Urinary bladder (tissue), 4 donors: ENCODE data around the gene ADAM15. TPM values are rescaled to one million over a fixed set of nuclear protein-coding genes. Genes with fewer than 3 reads are reported as not detected.

Experiments
- DNase-seq: peaks from one replicate; pipeline ENCODE4 v3.0.0-alpha.2; 2015; ENCODE audit errors: extremely low spot score
- H3K27ac ChIP-seq: one replicate; pipeline ENCODE4 v1.5.1; 2013; ENCODE audit warnings: low read depth, mild to moderate bottlenecking, moderate library complexity
- H3K36me3 ChIP-seq: one replicate; pipeline ENCODE4 v1.6.1; 2013; ENCODE audit warnings: mild to moderate bottlenecking, moderate library complexity; ENCODE audit not compliant: insufficient read depth
- H3K4me1 ChIP-seq: one replicate; pipeline ENCODE4 v1.6.1; 2013; ENCODE audit warnings: mild to moderate bottlenecking, moderate library complexity; ENCODE audit not compliant: insufficient read depth
- H3K4me3 ChIP-seq: one replicate; pipeline ENCODE4 v1.5.1; 2013; ENCODE audit warnings: low read depth, low read length
- WGBS: extraction: QIAGEN DNeasy Blood & Tissue Kit; methylation state at CpG from one replicate; pipeline ENCODE4 v1.1.7; 2013; 5-methylcytosine and 5-hydroxymethylcytosine counted together
- polyA plus RNA-seq: library from polyadenylated mRNA; stranded (reverse); fragments of 200-250 nt; gene quantifications from one replicate; pipeline ENCODE4 v1.2.3, GENCODE V29; 2013
- total RNA-seq: library from RNA; depleted of rRNA; stranded (reverse); fragments of >200 nt; gene quantifications from one replicate; pipeline ENCODE4 v1.2.3, GENCODE V29; 2014
- donor health status: healthy with polysubstance abuse.
- donor health status: healthy.

ADAM15 gene
- total and polyA plus RNA-seq, 2 donors, result 38.3 to 118 TPM

DNA sequence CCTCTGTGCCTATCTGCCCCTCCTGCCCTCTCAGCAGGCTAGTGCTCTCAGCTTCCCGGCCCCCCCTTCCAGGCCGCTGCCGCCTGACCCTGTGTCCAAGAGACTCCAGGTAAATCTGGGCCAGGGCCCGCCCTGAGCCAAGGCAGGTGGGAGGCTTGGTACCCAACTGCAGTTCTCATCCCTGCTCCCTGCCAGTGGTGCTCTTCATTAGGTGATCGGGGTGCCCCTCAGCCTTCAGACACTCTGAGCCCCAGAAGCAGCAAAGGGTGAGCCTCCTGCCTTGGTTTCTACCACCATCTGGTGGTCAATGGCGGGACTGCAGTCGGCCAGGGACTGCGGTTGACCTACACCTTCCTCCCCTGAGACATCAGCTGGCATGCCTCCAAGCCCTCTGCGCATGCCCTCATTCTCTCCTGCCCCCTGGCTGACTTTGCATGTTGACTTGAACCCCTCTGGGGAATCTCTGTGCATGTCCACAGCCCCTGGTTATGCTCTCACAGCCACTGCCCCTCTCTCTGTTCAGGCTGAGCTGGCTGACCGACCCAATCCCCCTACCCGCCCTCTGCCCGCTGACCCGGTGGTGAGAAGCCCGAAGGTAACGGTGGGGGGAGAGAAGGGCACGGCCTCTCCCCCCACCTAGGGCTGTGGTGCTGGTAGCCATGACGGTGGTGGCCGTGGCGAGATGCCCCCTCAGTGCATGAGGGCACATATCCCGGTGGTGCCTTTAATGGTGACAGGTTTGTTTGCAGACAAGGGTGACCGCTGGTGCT, 10.4 kb downstream of the ADAM15 start:
- Histone ChIP-seq H3K4me1 (no peaks in the 10 kb centered on the region), H3K4me3 (no peak overlapping the region), H3K36me3 (no peaks in the 10 kb centered on the region), H3K27ac (no peak overlapping the region)
- DNase-seq, result no peak
- 23% methylated on average over 21 of the region's 21 CpGs for WGBS

DNA sequence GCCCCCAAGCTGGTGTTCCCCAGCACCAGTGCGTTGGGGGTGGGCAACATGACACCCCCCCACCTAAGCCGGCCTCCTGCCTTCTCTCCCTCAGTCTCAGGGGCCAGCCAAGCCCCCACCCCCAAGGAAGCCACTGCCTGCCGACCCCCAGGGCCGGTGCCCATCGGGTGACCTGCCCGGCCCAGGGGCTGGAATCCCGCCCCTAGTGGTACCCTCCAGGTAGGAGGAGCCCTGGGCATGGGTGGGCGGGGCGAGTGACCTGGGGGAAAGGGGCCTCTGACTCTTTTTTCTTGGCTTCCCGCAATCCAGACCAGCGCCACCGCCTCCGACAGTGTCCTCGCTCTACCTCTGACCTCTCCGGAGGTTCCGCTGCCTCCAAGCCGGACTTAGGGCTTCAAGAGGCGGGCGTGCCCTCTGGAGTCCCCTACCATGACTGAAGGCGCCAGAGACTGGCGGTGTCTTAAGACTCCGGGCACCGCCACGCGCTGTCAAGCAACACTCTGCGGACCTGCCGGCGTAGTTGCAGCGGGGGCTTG, 11.1 kb downstream of the ADAM15 start:
- 23% methylated on average over 29 of the region's 29 CpGs for WGBS
- Histone ChIP-seq H3K36me3 (no peaks in the 10 kb centered on the region), H3K4me3 (no peak overlapping the region), H3K27ac (no peak overlapping the region), H3K4me1 (no peaks in the 10 kb centered on the region)
- DNase-seq, result no peak

DNA sequence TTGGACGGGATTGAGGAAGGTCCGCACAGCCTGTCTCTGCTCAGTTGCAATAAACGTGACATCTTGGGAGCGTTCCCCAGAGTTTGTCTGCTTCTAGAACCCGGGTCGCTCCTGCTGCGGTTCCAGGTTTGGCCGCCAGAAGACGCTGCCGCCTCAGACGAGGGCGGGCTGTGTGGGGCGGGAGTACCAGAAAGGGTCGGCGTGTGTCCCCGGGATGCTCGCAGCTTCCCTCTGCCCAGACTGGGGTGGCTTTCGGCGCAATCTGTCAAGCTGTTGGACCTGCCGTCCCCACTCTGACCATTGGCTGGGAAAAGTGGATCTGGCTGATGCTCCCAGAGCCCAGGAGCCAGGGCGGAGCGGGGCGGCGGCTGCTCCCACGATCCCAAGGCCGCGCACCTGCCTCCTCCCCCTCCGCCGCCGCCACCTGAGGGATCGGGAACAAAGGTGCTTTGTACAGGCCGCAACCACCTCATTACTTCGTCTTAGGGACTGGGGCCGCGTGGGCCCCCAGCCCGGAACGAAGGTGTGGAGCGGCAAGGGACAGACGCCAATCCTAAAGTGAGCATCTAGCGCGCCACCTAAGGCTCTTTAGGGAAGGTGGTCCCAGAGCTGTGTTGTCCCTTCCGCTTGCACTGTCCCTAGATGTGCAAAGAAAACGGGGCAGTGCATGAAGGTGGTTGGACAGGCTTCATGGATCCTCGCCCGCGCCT, 11.7 kb downstream of the ADAM15 start:
- WGBS, result 9% methylated on average over 46 of the region's 46 CpGs
- Histone ChIP-seq H3K4me3 (peak overlapping the region; percentile 64), H3K27ac (no peak overlapping the region), H3K36me3 (no peaks in the 10 kb centered on the region), H3K4me1 (no peaks in the 10 kb centered on the region)
- DNase-seq, result no peak

DNA sequence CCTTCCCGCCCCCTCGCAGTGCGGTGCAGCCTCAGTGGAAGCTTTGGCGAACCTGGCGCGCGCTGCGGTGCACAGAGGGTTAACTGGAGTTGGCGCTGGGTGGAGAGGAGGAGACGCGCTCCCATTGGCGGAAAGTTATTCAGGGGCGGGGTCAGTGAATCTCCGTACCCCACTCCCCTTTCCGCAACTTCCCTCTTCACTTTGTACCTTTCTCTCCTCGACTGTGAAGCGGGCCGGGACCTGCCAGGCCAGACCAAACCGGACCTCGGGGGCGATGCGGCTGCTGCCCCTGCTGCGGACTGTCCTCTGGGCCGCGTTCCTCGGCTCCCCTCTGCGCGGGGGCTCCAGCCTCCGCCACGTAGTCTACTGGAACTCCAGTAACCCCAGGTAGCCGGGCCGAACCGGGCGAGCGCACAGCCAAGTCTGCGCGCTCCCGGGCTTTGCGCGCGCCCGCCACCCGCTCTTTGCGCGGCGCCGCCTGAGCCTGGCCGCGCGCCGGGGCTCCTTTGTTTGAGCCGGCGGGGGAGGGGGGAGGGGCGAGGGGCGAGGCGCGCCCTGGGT, 12.5 kb downstream of the ADAM15 start, which contains the start of gene EFNA4:
EFNA4 (plus strand) TSS at position 191 of the 561 bp plus-strand sequence; CDS start at position 275, 84 bp downstream.
- Histone ChIP-seq H3K36me3 (no peaks in the 10 kb centered on the region), H3K4me3 (peak within 1 kb of the TSS; percentile 64), H3K4me1 (no peaks in the 10 kb centered on the region), H3K27ac (peak within 1 kb of the TSS; percentile 43)
- DNase-seq, result peak; percentile 78
- WGBS, result under 1% methylated on average over 56 of the region's 57 CpGs

DNA sequence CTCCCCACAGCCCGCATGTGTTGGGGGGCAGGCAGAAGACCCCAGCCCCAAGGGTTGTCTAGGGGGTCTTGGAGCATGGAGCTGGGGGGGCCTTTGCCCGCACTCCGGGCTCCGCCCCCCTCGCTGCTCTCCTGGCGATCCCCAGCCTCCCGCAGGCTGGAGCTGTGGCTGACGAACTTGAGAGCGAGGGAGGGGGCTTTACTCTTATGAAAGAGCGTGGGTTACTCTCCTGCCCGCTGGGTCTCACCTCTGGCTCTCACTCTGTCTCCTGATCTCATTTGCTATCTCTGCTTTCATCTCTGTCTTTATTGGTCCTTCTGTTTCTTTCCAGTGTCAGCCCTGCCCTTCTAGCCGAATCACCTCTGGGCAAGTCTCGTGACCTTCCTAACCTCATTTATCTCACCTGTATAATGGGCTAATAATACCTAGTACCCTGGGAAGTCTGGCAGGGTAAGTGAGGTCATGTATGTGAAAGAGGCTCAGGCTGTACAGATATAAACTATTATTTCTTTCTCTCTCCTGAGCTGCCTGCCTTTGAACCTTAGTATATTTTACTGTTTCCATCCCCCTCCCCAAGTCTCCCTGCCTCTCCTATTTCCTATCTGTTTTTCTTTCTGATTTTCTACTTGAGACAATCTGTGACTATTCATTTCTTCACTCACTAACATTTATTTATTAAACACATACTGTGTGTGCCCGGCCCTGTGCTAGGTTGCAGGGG, 13.2 kb downstream of the ADAM15 start:
- 12% methylated on average over 14 of the region's 14 CpGs for WGBS
- DNase-seq, result no peak
- H3K27ac ChIP-seq, result no peak overlapping the region

DNA sequence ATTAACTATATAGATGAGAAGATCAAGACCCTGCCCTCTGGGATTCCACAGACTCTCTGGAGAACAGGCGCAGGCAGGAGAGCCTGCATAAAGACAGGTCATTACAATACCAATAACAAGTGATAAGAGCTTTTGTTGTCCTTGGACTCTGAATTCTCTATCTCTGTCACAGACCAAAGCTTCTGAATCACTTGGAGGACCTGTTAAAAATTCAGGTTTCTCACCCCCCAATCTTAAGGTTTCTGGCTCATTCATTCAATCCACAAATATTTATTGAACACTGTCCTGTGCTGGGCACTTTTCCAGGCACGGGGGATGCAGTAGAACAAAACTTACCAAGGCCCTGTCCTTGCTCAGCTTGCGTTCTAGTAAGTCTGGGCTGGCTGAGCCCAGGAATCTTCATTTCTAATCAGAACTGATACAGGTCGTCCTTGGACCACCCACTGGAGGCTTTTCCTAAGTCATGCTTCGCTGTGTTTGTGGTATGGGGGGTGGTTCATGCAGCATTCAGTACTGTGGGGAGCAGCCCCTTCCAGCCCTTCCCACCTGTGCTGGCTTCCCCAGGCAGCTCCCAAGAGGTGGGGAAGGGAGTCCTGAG, 13.8 kb downstream of the ADAM15 start:
- H3K4me1 ChIP-seq, result no peaks in the 10 kb centered on the region
- DNase-seq, result no peak
- no peak overlapping the region for H3K27ac ChIP-seq
- H3K4me3 ChIP-seq, result no peak overlapping the region
- WGBS, result 80% methylated on average over 5 of the region's 5 CpGs
- H3K36me3 ChIP-seq, result no peaks in the 10 kb centered on the region

More for the DNA sequence above, 13.2 kb downstream of the ADAM15 start:
- H3K4me1 ChIP-seq, result no peaks in the 10 kb centered on the region
- no peaks in the 10 kb centered on the region for H3K36me3 ChIP-seq
- H3K4me3 ChIP-seq, result peak overlapping the region; percentile 64

DNA sequence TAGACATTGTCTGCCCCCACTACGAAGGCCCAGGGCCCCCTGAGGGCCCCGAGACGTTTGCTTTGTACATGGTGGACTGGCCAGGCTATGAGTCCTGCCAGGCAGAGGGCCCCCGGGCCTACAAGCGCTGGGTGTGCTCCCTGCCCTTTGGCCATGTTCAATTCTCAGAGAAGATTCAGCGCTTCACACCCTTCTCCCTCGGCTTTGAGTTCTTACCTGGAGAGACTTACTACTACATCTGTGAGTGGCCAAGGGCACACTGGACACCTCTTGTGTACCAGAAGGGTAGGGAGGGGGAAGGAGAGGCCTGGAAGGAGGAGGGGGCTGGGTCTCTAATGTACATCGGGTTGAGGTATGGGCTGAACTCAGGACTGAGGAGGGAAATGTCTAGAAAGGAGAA, 15.7 kb downstream of the ADAM15 start:
- Histone ChIP-seq H3K4me1 (peaks cover 3% of the 10 kb centered on the region), H3K27ac (no peak overlapping the region), H3K4me3 (no peak overlapping the region), H3K36me3 (no peaks in the 10 kb centered on the region)
- WGBS, result 85% methylated on average over 8 of the region's 8 CpGs
- DNase-seq, result no peak

DNA sequence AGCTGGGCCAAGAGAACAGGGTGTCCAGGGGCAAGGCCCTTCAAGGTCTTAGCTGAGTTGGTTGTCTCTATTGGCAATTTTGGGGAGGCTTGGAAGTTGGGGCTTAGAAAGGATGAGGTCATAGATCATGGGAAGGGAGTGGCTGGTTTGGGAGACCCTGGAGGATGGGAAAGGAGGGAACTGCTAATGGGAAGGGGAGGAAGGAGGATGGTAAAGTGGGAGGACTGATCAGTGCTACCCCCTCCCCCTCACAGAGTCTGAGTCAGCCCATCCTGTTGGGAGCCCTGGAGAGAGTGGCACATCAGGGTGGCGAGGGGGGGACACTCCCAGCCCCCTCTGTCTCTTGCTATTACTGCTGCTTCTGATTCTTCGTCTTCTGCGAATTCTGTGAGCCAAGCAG, 17.5 kb downstream of the ADAM15 start:
- WGBS, result 90% methylated on average over 3 of the region's 3 CpGs
- peaks cover 3% of the 10 kb centered on the region for H3K4me1 ChIP-seq
- no peak overlapping the region for H3K4me3 ChIP-seq
- no peak overlapping the region for H3K27ac ChIP-seq
- H3K36me3 ChIP-seq, result no peaks in the 10 kb centered on the region
- DNase-seq, result no peak

DNA sequence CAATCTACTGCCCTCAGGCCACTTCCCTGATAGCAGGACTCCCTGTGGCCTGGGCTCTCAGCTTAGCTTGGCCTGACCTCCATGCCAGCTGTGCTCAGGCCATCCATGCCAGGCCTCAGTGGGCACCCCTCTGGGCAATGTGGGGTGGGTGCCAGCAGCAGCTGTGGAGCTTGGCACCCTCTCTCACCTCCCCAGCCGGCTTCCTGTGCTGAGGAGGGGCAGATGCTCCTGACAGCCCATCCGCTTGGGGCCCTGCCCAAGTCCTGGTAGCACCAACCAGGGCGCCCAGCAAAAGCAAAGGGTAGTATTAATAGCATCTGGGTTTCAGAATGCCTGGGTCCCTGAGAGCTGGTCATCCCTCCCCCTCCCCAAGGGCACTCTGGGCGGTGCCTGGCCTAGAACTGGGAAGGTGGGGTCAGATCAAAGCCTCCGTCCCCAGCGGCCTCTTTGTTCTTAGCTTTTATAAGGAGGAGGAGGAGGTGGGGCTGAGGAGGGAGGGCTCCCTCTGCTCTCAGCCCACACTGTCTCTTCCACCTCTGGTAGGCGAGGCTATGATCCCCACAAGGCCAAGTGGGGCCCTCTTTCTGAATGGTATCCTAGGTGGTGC, 18.5 kb downstream of the ADAM15 start:
- WGBS, result 73% methylated on average over 7 of the region's 7 CpGs
- Histone ChIP-seq H3K4me1 (peaks cover 3% of the 10 kb centered on the region), H3K36me3 (no peaks in the 10 kb centered on the region), H3K27ac (no peak overlapping the region), H3K4me3 (no peak overlapping the region)
- DNase-seq, result no peak

DNA sequence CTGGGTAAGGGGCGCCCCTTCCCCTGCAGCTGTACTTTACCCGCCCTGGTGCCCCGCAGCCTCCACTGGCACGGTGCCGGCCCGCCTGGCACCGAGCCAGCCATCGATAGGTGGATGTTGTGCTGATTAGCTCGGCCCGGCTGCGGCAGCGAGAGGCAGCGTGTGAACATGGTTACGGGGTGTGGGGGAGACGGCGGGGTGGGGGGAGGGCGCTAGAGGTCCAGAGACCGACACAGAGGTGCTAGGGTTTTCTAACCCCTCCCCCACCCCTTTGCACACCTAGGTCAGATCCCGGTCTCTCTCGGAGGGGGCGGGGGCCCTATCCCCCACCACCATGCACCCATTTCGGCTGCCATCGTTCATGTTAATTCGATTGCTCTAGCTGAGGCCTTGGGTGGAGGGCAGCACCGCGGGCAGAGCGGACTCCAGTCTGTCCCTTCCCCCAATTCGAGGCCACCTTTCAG, 19.1 kb downstream of the ADAM15 start:
- Histone ChIP-seq H3K4me1 (peaks cover 3% of the 10 kb centered on the region), H3K36me3 (no peaks in the 10 kb centered on the region), H3K27ac (no peak overlapping the region), H3K4me3 (no peak overlapping the region)
- 33% methylated on average over 28 of the region's 28 CpGs for WGBS
- no peak for DNase-seq

DNA sequence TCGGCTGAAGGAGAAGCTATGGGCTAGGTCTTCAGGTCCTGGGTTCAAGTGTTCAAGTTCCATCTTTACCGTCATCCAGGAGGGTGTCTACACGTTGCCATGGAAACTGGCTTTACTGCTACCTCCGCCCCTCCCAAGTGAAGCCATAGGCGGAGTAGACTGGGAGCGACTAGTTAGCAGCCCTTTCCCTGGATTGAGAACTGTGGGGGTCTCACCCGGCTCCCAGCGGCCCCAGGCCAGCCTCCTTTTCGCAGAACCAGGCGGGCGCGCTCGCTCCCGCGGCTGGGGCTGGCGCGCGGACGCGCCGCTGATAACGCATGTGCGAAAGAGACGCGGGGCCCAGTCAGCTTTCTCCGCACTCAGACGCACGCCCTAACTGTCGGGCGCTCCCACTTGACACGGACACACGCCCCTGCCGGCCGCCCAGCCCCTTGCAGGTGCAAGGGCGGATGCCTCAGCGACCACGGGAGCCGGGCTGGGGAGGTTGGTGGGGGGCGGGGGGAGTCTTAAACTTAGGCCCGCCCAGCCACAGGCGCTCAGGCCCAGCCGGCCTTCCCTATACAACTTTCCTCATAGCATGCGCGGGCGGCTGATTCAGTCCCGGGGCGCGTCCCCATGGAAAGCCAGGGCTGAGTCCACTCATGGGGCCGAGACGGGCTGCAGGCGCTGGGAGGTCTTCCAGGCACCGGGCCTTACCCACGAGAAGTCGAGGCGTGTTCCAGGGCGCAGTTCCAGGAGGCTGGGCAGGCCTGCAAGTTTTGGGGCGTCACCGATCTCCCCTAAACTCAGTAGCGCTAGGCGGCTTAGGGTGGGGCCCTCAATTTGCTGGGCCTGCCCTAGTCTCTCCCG, 19.8 kb downstream of the ADAM15 start:
- no peak overlapping the region for H3K27ac ChIP-seq
- H3K36me3 ChIP-seq, result no peaks in the 10 kb centered on the region
- peaks cover 3% of the 10 kb centered on the region for H3K4me1 ChIP-seq
- DNase-seq, result no peak
- WGBS, result 2% methylated on average over 61 of the region's 61 CpGs
- H3K4me3 ChIP-seq, result peak overlapping the region; percentile 41

DNA sequence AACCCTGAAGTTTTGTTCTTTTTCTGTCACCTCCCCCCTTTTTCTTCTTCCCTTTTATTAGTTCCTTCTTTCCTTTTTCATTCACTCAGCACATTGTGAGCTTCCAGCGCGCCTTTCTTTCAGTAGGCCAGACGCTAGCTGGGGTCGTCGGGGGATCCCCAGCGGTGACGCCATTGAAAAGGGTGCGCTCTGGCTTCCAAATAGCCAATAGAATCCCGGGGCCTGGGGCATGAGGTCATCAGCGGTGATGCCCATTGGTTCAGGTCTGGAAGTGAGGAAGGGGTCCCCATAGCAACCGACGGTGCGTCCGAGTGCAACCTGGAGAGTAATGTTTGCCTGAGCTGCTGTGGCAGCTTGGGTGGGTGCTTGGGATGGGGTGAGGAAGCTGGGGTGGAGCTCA, 20.6 kb downstream of the ADAM15 start:
- no peak overlapping the region for H3K27ac ChIP-seq

More for the DNA sequence above, 20.6 kb downstream of the ADAM15 start:
- DNase-seq, result no peak
- 56% methylated on average over 14 of the region's 14 CpGs for WGBS
- H3K36me3 ChIP-seq, result no peaks in the 10 kb centered on the region
- H3K4me1 ChIP-seq, result peaks cover 3% of the 10 kb centered on the region
- no peak overlapping the region for H3K4me3 ChIP-seq
